PFSK-1 (cell line): Measurements from ENCODE around the gene KIAA1328.

Experiments used
- FOXP2 ChIP-seq: optimal IDR thresholded peaks from 2 replicates; pipeline ENCODE3; 2011; ENCODE audit warnings: borderline replicate concordance, control low read depth, inconsistent platforms; ENCODE audit not compliant: insufficient read depth; ENCODE audit errors: extremely low read length, extremely low read depth
- POLR2AphosphoS5 ChIP-seq: IDR thresholded peaks from 2 replicates; pipeline ENCODE4 v1.6.1; 2012; ENCODE audit warnings: low read depth, mild to moderate bottlenecking, control low read depth, low read length, moderate library complexity
- SIN3A ChIP-seq: IDR thresholded peaks from 2 replicates; pipeline ENCODE4 v1.6.1; 2012; ENCODE audit warnings: mild to moderate bottlenecking, low read length, moderate library complexity, borderline replicate concordance; ENCODE audit not compliant: insufficient read depth
- TAF1 ChIP-seq: IDR thresholded peaks from 2 replicates; pipeline ENCODE4 v1.6.1; 2012; ENCODE audit warnings: low read length, control low read depth, borderline replicate concordance; ENCODE audit not compliant: insufficient read depth
- TF ChIP-seq, protein P1 (sequence below), 2 experiments: IDR thresholded peaks; 2 replicates each; pipeline versions ENCODE4 v1.6.1 to v1.8.0; 2011 to 2012; ENCODE audit warnings: low read depth in 2 of 2, low read length in 2 of 2, control low read depth in 1 of 2, inconsistent platforms in 1 of 2, mild to moderate bottlenecking in 1 of 2, moderate library complexity in 1 of 2; ENCODE audit not compliant: insufficient read depth in 1 of 2

KIAA1328 gene

DNA sequence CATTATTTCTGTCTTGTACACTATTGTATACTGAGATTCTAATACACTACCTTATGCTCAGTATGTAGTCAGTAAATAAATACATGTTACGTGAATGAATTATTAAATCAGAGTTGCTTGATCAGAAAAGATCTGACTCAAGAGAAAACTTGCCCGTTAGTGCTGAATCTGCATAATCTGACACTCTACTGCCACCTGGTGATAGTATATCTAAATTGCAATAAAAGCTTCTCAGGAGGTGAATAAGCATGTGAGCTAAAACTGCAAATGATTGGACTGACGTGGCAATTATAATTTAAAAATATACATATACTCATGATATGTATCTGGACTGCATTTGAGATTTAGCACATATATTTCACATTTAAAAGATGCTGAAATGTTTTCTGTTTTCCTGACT is 70.4 kb downstream of the KIAA1328 start:
- no peak for TF ChIP-seq SIN3A
- TF ChIP-seq FOXP2: no peak
- TF ChIP-seq, protein P1, sequence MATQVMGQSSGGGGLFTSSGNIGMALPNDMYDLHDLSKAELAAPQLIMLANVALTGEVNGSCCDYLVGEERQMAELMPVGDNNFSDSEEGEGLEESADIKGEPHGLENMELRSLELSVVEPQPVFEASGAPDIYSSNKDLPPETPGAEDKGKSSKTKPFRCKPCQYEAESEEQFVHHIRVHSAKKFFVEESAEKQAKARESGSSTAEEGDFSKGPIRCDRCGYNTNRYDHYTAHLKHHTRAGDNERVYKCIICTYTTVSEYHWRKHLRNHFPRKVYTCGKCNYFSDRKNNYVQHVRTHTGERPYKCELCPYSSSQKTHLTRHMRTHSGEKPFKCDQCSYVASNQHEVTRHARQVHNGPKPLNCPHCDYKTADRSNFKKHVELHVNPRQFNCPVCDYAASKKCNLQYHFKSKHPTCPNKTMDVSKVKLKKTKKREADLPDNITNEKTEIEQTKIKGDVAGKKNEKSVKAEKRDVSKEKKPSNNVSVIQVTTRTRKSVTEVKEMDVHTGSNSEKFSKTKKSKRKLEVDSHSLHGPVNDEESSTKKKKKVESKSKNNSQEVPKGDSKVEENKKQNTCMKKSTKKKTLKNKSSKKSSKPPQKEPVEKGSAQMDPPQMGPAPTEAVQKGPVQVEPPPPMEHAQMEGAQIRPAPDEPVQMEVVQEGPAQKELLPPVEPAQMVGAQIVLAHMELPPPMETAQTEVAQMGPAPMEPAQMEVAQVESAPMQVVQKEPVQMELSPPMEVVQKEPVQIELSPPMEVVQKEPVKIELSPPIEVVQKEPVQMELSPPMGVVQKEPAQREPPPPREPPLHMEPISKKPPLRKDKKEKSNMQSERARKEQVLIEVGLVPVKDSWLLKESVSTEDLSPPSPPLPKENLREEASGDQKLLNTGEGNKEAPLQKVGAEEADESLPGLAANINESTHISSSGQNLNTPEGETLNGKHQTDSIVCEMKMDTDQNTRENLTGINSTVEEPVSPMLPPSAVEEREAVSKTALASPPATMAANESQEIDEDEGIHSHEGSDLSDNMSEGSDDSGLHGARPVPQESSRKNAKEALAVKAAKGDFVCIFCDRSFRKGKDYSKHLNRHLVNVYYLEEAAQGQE (IDR thresholded peaks at IDR 0.05; ENCODE audit: insufficient read depth in 1 of 2, low read depth in 2 of 2, low read length in 2 of 2): no peak
- TF ChIP-seq POLR2AphosphoS5: no peak
- no peak for TF ChIP-seq TAF1

DNA sequence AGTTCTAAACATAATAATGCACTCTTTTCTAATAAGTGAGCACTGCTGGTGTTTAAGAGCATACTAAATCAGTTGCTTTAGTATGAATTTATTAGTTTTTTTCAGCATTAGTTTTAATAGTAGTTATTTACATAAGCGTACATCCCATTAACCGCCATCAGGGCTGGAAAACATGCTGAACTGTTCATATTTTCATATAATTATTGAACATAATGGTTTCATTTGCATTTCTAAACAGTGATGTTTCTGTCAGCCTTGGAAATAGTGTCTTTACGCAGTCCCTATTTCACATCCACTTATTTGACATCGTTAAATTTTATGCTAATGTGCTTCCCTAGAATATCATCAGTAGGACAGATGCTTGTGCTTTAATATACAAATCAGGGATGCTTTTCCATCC is 71.5 kb downstream of the KIAA1328 start:
- TF ChIP-seq TAF1: no peak
- TF ChIP-seq, protein P1 (IDR thresholded peaks at IDR 0.05; ENCODE audit: insufficient read depth in 1 of 2, low read depth in 2 of 2, low read length in 2 of 2): no peak
- TF ChIP-seq SIN3A: no peak
- TF ChIP-seq FOXP2: no peak
- no peak for TF ChIP-seq POLR2AphosphoS5

DNA sequence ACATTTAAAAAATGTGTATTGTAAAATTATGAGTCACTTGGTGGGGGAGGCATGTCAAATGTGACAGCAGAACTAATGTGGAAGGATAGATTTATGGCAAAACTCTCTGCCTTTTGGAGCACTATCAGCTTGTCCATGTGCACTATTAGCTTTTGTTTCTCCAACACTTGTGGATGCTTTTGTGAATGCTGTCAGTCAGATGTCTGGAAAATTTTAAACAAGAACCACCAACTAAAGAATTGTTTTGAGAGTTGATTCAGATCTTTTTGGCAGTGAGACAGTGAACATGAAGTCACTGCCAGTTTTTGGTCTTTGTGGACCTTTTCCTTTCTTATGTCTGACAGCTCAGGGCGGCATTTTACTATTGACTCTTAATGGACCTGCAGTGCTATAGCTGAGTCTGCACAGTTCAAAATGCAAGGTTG is 72.4 kb downstream of the KIAA1328 start:
- TF ChIP-seq TAF1 (no peak), POLR2AphosphoS5 (no peak), FOXP2 (no peak), SIN3A (no peak)

DNA sequence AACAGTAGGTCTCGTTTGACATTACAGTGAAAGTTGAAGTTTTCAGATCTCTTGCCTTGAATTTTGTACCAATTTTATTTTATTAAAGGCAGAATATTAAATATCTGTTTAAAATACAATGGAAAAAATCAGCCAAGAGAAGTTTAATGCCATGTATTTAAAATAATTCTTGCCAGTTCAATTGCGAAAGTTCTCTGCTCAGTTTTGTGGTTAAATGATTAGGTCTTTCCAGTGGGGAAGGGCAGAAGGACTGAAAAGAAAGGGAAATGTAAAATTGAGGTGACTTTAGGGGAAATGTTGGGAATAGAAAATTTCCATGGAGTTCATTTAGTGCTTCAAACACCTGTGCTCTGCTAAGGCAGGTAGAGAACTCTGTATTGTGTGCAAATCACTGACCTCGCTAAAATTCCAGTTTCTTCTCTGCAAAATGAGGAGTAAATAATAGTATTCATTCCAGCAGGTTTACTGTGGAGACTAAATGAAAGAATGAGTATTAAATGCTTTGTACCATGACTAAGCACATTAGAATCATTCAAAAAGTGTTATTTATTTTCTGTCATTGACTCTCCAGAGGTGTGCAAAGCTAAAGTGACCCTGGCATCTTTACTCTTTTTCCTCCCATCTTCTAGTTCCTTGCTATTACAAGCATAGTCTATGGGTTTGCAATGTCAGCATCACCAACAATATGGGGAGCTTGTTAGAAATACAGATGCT is 74.4 kb downstream of the KIAA1328 start:
- TF ChIP-seq, protein P1 (IDR thresholded peaks at IDR 0.05; ENCODE audit: insufficient read depth in 1 of 2, low read depth in 2 of 2, low read length in 2 of 2): no peak
- TF ChIP-seq POLR2AphosphoS5 (no peak), SIN3A (no peak), FOXP2 (no peak), TAF1 (no peak)

DNA sequence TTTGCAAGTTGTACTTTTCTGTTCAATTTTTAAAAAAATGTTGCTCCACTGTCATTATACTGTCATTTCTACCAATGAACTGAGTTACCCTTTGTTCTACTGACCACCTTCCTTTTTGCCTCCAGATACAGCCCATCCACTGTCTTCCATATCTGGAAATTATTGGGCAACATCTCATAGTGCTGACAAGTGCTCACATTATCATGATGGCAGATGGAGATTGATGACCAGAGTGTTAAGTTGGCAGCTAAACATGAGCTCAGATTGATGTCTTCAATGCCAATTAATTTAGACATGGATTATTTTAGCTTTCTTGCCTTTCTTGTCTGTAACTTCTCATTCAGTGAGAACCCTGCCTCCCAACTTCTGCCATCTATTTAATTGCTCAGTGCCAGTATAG is 76.6 kb downstream of the KIAA1328 start:
- TF ChIP-seq TAF1 (no peak), FOXP2 (no peak), SIN3A (no peak), POLR2AphosphoS5 (no peak)
- TF ChIP-seq, protein P1 (IDR thresholded peaks at IDR 0.05; ENCODE audit: insufficient read depth in 1 of 2, low read depth in 2 of 2, low read length in 2 of 2): no peak
